Liver (tissue), 9 donors: Measurements from ENCODE around the gene NOL11. TPM values are rescaled to one million over a fixed set of nuclear protein-coding genes. Genes with fewer than 3 reads are reported as not detected.
"Not testable (repeated sequence)": the region's sequence is repeated elsewhere in the genome, so short reads cannot be mapped to it uniquely, and the experiment has no call there.

Experiments used
- DNase-seq: peaks from one replicate; pipeline ENCODE4 v3.0.0-alpha.2; 2017; ENCODE audit warnings: low spot score
- H3K27ac ChIP-seq, 2 donors: one replicate each; pipeline ENCODE4 v1.7.0; 2013; ENCODE audit warnings: inconsistent platforms in 2 of 2, low read length in 2 of 2, control low read depth in 1 of 2, low read depth in 1 of 2, mild to moderate bottlenecking in 1 of 2
- H3K27me3 ChIP-seq, 4 donors: one replicate each; pipeline versions ENCODE4 v1.6.1 to v1.7.0; 2013; ENCODE audit warnings: low read length in 3 of 4, inconsistent platforms in 1 of 4, mild to moderate bottlenecking in 1 of 4, moderate library complexity in 1 of 4; ENCODE audit not compliant: control insufficient read depth in 4 of 4, insufficient read depth in 4 of 4
- H3K36me3 ChIP-seq, 4 donors: one replicate each; pipeline versions ENCODE4 v1.6.1 to v1.7.0; 2013; ENCODE audit warnings: low read length in 3 of 4, mild to moderate bottlenecking in 3 of 4, low read depth in 1 of 4, moderate library complexity in 1 of 4; ENCODE audit not compliant: control insufficient read depth in 4 of 4, insufficient read depth in 3 of 4
- H3K4me1 ChIP-seq, 4 donors: one replicate each; pipeline versions ENCODE4 v1.6.1 to v1.7.0; 2013; ENCODE audit warnings: low read length in 3 of 4, mild to moderate bottlenecking in 3 of 4, moderate library complexity in 1 of 4; ENCODE audit not compliant: control insufficient read depth in 4 of 4, insufficient read depth in 4 of 4
- H3K4me3 ChIP-seq, 3 donors: one replicate each; pipeline versions ENCODE4 v1.6.1 to v1.7.0; 2013; ENCODE audit warnings: low read length in 3 of 3, control low read depth in 1 of 3, low read depth in 1 of 3, mild to moderate bottlenecking in 1 of 3
- H3K9ac ChIP-seq, 2 donors: one replicate each; pipeline ENCODE4 v1.7.0; 2013; ENCODE audit warnings: low read length in 2 of 2, mild to moderate bottlenecking in 2 of 2, moderate library complexity in 2 of 2, control low read depth in 1 of 2, low read depth in 1 of 2
- H3K9me3 ChIP-seq, 4 donors: one replicate each; pipeline versions ENCODE4 v1.6.1 to v1.7.0; 2013; ENCODE audit warnings: low read length in 3 of 4; ENCODE audit not compliant: control insufficient read depth in 4 of 4
- EGR1 ChIP-seq, 2 donors: IDR thresholded peaks; 2 replicates each; pipeline ENCODE4 v1.6.1; 2016 to 2018; ENCODE audit warnings: antibody characterized with exemption in 2 of 2, low read depth in 2 of 2
- FOXA2 ChIP-seq: IDR thresholded peaks from 2 replicates; pipeline ENCODE4 v1.6.1; 2016; ENCODE audit warnings: antibody characterized with exemption
- NR2F2 ChIP-seq: IDR thresholded peaks from 2 replicates; pipeline ENCODE4 v1.6.1; 2016; ENCODE audit warnings: antibody characterized with exemption
- RAD21 ChIP-seq, 2 donors: IDR thresholded peaks; 2 replicates each; pipeline ENCODE4 v1.6.1; 2016; ENCODE audit warnings: antibody characterized with exemption in 2 of 2, mild to moderate bottlenecking in 2 of 2
- SP1 ChIP-seq: IDR thresholded peaks from 2 replicates; pipeline ENCODE4 v1.6.1; 2018; ENCODE audit warnings: antibody characterized with exemption, mild to moderate bottlenecking
- YY1 ChIP-seq: IDR thresholded peaks from 2 replicates; pipeline ENCODE4 v1.6.1; 2016; ENCODE audit warnings: antibody characterized with exemption, mild to moderate bottlenecking
- WGBS: extraction: QIAGEN DNeasy Blood & Tissue Kit; methylation state at CpG from one replicate; pipeline ENCODE4 v1.1.7; 2013; 5-methylcytosine and 5-hydroxymethylcytosine counted together
- polyA plus RNA-seq, 2 donors: library from polyadenylated mRNA; stranded (reverse) in 1 of 2; unstranded in 1 of 2; fragments of 200-250 nt in 1 of 2; fragments of >200 nt in 1 of 2; fragmentation: Nextera tagmentation in 1 of 2; extraction: Ambion mirVana in 1 of 2; gene quantifications; one replicate each; pipeline versions ENCODE4 v1.2.1 to v1.2.3, GENCODE V29; 2013 to 2015
- total RNA-seq, 2 donors: library from RNA; depleted of rRNA; stranded (reverse); fragments of >200 nt; gene quantifications; one replicate each; pipeline ENCODE4 v1.2.3, GENCODE V29; 2014
- TF ChIP-seq, protein P1 (sequence below): IDR thresholded peaks from 2 replicates; pipeline ENCODE4 v1.6.1; 2016; ENCODE audit warnings: antibody characterized with exemption
- TF ChIP-seq, protein P2 (sequence below): IDR thresholded peaks from 2 replicates; pipeline ENCODE4 v1.6.1; 2016; ENCODE audit warnings: antibody characterized with exemption, mild to moderate bottlenecking
- TF ChIP-seq, protein P3 (sequence below): IDR thresholded peaks from 2 replicates; pipeline ENCODE4 v1.6.1; 2016; ENCODE audit warnings: antibody characterized with exemption
- donor health status: healthy.
- donor health status: healthy.
- donor health status: healthy.
- donor health status: healthy.
- donor health status: healthy.

The NOL11 gene
- total and polyA plus RNA-seq, 4 donors, result 11.8 to 27.2 (median 20.7) TPM

DNA sequence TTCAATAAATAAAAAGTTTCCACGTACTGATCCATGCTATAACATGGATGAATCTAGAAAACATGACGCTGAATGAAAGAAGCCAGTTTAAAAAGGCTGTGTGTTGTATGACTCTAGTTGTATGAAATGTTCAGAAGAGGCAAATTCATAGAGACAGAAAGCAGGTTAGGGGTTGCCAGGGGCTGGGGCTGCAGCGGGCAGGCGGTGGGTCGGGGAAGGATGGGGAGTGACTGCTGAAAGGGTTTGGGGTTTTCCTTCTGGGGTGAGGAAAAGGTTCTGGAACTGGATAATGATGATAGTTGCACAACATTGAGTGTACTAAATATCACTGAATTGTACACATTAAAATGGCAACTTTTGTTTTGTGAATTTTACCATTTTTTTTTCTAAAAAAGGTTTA, 36.3 kb downstream of the NOL11 start:
- Histone ChIP-seq H3K27ac (no peak overlapping the region), H3K36me3 (peaks cover 0 to 11% (median 3%) of the 10 kb centered on the region in 4 donors), H3K9me3 (no peaks in the 10 kb centered on the region), H3K4me1 (no peaks in the 10 kb centered on the region), H3K4me3 (no peak overlapping the region), H3K27me3 (no peaks in the 10 kb centered on the region), H3K9ac (no peak overlapping the region)
- DNase-seq, result no peak
- TF ChIP-seq, protein P1, sequence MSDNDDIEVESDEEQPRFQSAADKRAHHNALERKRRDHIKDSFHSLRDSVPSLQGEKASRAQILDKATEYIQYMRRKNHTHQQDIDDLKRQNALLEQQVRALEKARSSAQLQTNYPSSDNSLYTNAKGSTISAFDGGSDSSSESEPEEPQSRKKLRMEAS, result no peak
- TF ChIP-seq YY1 (no peak), EGR1 (IDR thresholded peaks at IDR 0.05; ENCODE audit: low read depth in 2 of 2) (no peak), RAD21 (IDR thresholded peaks at IDR 0.05) (no peak), FOXA2 (no peak), SP1 (no peak)
- TF ChIP-seq, protein P2, sequence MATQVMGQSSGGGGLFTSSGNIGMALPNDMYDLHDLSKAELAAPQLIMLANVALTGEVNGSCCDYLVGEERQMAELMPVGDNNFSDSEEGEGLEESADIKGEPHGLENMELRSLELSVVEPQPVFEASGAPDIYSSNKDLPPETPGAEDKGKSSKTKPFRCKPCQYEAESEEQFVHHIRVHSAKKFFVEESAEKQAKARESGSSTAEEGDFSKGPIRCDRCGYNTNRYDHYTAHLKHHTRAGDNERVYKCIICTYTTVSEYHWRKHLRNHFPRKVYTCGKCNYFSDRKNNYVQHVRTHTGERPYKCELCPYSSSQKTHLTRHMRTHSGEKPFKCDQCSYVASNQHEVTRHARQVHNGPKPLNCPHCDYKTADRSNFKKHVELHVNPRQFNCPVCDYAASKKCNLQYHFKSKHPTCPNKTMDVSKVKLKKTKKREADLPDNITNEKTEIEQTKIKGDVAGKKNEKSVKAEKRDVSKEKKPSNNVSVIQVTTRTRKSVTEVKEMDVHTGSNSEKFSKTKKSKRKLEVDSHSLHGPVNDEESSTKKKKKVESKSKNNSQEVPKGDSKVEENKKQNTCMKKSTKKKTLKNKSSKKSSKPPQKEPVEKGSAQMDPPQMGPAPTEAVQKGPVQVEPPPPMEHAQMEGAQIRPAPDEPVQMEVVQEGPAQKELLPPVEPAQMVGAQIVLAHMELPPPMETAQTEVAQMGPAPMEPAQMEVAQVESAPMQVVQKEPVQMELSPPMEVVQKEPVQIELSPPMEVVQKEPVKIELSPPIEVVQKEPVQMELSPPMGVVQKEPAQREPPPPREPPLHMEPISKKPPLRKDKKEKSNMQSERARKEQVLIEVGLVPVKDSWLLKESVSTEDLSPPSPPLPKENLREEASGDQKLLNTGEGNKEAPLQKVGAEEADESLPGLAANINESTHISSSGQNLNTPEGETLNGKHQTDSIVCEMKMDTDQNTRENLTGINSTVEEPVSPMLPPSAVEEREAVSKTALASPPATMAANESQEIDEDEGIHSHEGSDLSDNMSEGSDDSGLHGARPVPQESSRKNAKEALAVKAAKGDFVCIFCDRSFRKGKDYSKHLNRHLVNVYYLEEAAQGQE, result no peak
- TF ChIP-seq, protein P3, sequence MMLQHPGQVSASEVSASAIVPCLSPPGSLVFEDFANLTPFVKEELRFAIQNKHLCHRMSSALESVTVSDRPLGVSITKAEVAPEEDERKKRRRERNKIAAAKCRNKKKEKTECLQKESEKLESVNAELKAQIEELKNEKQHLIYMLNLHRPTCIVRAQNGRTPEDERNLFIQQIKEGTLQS, result no peak
- 98% methylated on average over 5 of the region's 5 CpGs for WGBS

DNA sequence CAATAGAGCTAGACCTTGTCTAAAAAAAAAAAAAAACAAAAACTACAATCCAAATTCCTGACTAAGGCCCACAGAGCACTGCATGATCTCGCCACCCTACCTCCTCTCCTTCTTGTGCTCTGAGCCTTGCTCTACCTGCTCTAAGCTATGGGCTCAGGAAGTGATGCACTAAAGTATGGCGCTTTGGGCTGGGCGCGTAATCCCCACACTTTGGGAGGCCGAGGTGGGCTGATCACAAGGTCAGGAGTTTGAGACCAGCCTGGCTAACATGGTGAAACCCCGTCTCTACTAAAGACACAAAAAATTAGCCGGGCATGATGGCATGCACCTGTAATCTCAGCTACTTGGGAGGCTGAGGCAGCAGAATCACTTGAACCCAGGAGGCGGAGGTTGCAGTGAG, 37.0 kb downstream of the NOL11 start:
- H3K4me3 ChIP-seq, H3K27me3 ChIP-seq, H3K9ac ChIP-seq, H3K27ac ChIP-seq, H3K4me1 ChIP-seq, DNase-seq, H3K9me3 ChIP-seq, H3K36me3 ChIP-seq: not testable (repeated sequence)
- WGBS, result 98% methylated on average over 8 of the region's 8 CpGs

DNA sequence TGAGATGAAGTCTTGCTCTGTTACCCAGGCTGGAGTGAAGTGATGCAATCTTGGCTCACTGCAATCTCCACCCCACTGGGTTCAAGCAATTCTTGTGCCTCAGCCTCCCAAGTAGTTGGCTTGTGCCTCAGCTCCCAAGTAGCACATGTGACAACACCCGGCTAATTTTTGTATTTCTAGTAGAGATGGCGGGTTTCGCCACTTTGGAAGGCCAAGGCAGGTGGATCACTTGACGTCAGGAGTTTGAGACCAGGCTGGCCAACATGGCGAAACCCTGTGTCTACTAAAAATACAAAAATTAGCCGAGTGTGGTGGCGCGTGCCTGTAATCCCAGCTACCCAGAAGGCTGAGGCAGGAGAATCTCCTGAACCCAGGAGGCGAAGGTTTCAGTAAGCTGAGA, 39.0 kb downstream of the NOL11 start:
- not testable (repeated sequence) for H3K4me3 ChIP-seq, H3K4me1 ChIP-seq, H3K27me3 ChIP-seq, H3K36me3 ChIP-seq, H3K27ac ChIP-seq, DNase-seq, H3K9ac ChIP-seq, H3K9me3 ChIP-seq
- WGBS, result 97% methylated on average over 9 of the region's 9 CpGs

DNA sequence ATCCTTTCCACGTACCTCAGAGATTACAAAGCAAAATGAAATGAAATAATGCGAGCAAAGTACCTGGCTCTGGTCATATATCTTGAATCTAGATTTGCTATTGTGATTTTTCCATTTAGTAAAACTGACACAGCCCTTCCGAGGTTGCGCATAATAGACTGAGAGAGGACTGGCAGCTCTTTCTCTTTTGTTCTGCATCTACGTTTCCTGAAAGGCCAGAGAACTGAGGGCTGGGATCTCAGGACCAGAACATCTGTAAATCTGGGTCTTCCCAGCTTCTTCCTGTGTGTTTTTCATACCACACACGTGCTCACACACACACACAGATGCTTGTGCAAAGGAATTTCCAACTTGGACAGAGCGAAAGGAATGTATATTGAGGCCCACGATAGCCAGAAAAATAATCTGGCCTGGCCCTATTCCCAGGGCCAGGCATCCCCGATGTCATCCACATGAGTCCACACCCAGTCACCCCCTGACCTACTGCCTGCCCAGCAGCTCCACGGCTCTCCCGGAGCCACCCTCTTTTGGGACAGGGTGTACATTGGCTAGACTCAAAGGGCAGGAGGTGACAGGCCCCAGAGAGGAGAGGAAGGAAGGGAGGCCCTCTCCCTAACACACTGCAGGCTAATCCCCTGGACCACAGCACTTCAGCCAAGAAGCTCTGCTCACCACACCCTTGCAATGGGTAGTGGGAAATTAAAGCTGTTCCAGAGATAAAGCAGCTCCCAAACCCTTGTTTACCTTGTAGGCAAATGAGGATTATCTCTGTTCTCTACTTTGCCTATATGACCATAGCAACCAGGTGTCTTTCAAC, 41.8 kb downstream of the NOL11 start:
- Histone ChIP-seq H3K36me3 (no peaks in the 10 kb centered on the region), H3K4me1 (no peaks in the 10 kb centered on the region), H3K4me3 (no peak overlapping the region), H3K27ac (no peak overlapping the region), H3K27me3 (no peaks in the 10 kb centered on the region), H3K9ac (no peak overlapping the region), H3K9me3 (no peaks in the 10 kb centered on the region)
- TF ChIP-seq FOXA2 (no peak), NR2F2 (peak; percentile 68)
- no peak for DNase-seq
- 68% methylated on average over 11 of the region's 11 CpGs for WGBS
